ENCODE results near the gene AXL.
A peak's percentile ranks its signal among the peaks of the same experiment; 100 is the strongest.

Gene AXL

DNA sequence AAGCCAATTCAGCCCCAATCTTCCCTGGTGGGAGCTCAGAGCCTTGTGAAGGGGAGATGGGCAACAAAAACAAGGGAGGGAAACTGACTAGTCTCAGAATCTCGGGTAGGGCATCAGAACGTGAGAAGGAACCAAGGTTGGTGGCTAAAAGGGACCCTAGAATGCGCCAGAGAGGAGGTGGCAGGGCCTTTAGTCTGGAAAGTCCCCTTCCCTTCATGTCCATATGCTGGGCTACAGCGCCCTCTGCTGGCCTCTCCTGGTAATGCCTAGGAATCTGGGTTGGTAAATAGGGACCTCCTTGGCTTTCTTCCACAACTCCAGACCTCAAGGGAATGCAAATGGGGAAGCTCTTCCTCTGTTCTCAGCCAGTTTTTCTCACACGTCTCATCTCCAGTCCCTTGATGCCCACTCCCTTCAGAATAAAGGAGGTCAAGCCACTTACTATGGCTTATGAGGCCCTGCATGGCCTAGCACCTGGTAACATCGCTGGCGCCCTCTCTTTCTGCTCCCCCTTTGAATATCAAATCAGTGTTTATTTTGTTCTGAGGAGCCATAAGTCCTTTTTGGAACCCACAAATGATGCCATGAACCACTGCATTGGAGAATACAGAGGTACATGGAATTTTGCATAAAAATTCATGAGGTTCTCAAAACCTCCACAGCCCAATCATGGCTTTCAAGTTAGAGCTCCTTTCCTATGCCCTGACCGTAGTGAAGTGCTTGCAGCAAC, 89.6 kb downstream of the AXL start:
- H3K4me1 ChIP-seq (ENCODE audit: control insufficient read depth, insufficient read depth, low read depth, low read length) = peaks cover 18% of the 10 kb centered on the region
- H3K9me3 ChIP-seq (ENCODE audit: control insufficient read depth, low read length) = no peaks in the 10 kb centered on the region
- H4K91ac ChIP-seq (ENCODE audit: low read length) = peak overlapping the region; percentile 56
- H2BK15ac ChIP-seq (ENCODE audit: low read depth, poor library complexity, severe bottlenecking) = no peak overlapping the region
- H3K36me3 ChIP-seq (ENCODE audit: control insufficient read depth in 1 of 2, insufficient read depth in 2 of 2, low read depth in 1 of 2, low read length in 2 of 2) = peaks cover 52 to 59% of the 10 kb centered on the region in 2 experiments
- H2BK120ac ChIP-seq (ENCODE audit: low read depth, low read length) = no peak overlapping the region
- no peak overlapping the region for H2BK5ac ChIP-seq (ENCODE audit: low read depth, low read length, poor library complexity, severe bottlenecking)
- H3K9ac ChIP-seq (ENCODE audit: low read length) = peak overlapping the region; percentile 99
- peak overlapping the region in 1 of 2 experiments; percentile 49 for H3K4ac ChIP-seq (ENCODE audit: low read depth in 1 of 2, low read length in 2 of 2)
- peak overlapping the region; percentile 23 to 55 for H3K18ac ChIP-seq (ENCODE audit: low read depth in 1 of 2, low read length in 2 of 2)
- H2AFZ ChIP-seq (ENCODE audit: low read depth, low read length) = peak overlapping the region; percentile 7
- H4K8ac ChIP-seq (ENCODE audit: low read length) = no peak overlapping the region
- H3K23ac ChIP-seq (ENCODE audit: low read length in 2 of 2) = no peak overlapping the region
- H3K27me3 ChIP-seq (ENCODE audit: control insufficient read depth in 1 of 2, insufficient read depth in 1 of 2, low read length in 2 of 2) = no peaks in the 10 kb centered on the region
- peak overlapping the region; percentile 99 for H3K27ac ChIP-seq (ENCODE audit: low read length, poor library complexity, severe bottlenecking)
- peak overlapping the region in 1 of 2 experiments; percentile 85 for H3K4me3 ChIP-seq (ENCODE audit: insufficient read depth in 1 of 2, low read depth in 1 of 2, low read length in 2 of 2)
- no peak overlapping the region for H2AK5ac ChIP-seq (ENCODE audit: low read length, severe bottlenecking)
- H3K14ac ChIP-seq (ENCODE audit: low read length in 2 of 2) = peak overlapping the region in 1 of 2 experiments; percentile 4
- H3K4me2 ChIP-seq (ENCODE audit: low read length, poor library complexity, severe bottlenecking) = no peak overlapping the region
- WGBS = 36% methylated on average over 7 of the region's 8 CpGs
- peak overlapping the region in 1 of 2 experiments; percentile 70 for H2BK12ac ChIP-seq (ENCODE audit: low read length in 2 of 2)
- peaks cover 35% of the 10 kb centered on the region for H3K79me1 ChIP-seq (replicated peaks; ENCODE audit: low read length, poor library complexity, severe bottlenecking)
- DNase-seq = peak; percentile 94

DNA sequence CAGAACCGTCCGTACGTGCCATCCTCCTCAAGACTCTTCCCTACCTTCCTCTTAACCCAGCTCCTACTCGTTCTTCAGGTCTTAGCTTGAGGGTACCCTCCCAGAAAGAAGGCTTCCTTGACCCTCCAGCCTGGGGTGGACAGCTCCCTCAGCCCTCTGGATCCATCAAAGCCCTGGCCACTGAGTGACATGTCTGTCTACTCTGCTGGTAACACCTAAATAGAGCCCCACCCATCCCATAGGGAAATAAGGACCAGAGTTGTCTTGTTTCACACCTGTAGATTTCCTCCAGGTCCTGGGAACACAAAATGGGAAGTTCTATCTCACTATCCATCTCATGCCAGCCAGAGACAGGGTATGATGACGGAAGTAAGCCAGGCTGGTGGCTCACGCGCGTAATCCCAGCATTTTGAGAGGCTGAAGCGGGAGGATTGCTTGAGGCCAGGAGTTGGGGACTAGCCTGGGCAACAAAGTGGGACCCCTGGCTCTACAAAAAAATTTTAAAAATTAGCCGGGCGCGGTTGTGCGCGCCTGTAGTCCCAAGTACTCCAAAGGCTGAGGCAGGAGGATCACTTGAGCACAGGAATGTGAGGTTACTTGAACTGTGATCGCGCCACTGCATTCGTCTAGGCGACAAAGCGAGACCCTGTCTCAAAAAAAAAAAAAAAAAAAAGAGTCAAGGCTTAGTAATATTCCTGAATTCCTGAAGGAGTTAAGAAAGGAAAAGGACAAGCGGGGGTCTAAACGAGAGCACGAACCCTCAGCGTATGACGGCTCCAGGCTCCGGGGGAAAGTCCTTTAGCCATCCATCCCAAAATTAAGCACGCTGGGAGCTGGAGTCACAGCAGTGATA, 90.4 kb downstream of the AXL start:
- Histone ChIP-seq H3K9me3 (ENCODE audit: control insufficient read depth, low read length) (no peaks in the 10 kb centered on the region), H3K18ac (ENCODE audit: low read depth in 1 of 2, low read length in 2 of 2) (peak overlapping the region; percentile 92 to 93), H4K8ac (ENCODE audit: low read length) (peak overlapping the region; percentile 85), H4K91ac (ENCODE audit: low read length) (peak overlapping the region; percentile 75), H2BK12ac (ENCODE audit: low read length in 2 of 2) (peak overlapping the region; percentile 40 to 76), H3K27ac (ENCODE audit: low read length, poor library complexity, severe bottlenecking) (peak overlapping the region; percentile 99), H3K27me3 (ENCODE audit: control insufficient read depth in 1 of 2, insufficient read depth in 1 of 2, low read length in 2 of 2) (no peaks in the 10 kb centered on the region), H3K9ac (ENCODE audit: low read length) (peak overlapping the region; percentile 99), H3K79me1 (replicated peaks; ENCODE audit: low read length, poor library complexity, severe bottlenecking) (peaks cover 29% of the 10 kb centered on the region), H3K14ac (ENCODE audit: low read length in 2 of 2) (peak overlapping the region in 1 of 2 experiments; percentile 4), H2BK15ac (ENCODE audit: low read depth, poor library complexity, severe bottlenecking) (no peak overlapping the region), H3K4me3 (ENCODE audit: insufficient read depth in 1 of 2, low read depth in 1 of 2, low read length in 2 of 2) (peak overlapping the region; percentile 77 to 85), H3K23ac (ENCODE audit: low read length in 2 of 2) (peak overlapping the region in 1 of 2 experiments; percentile 91), H3K4me2 (ENCODE audit: low read length, poor library complexity, severe bottlenecking) (peak overlapping the region; percentile 87), H3K4me1 (ENCODE audit: control insufficient read depth, insufficient read depth, low read depth, low read length) (peaks cover 18% of the 10 kb centered on the region), H3K4ac (ENCODE audit: low read depth in 1 of 2, low read length in 2 of 2) (peak overlapping the region; percentile 2 to 89), H2AK5ac (ENCODE audit: low read length, severe bottlenecking) (peak overlapping the region; percentile 65), H2BK5ac (ENCODE audit: low read depth, low read length, poor library complexity, severe bottlenecking) (peak overlapping the region; percentile 98), H3K36me3 (ENCODE audit: control insufficient read depth in 1 of 2, insufficient read depth in 2 of 2, low read depth in 1 of 2, low read length in 2 of 2) (peaks cover 50 to 58% of the 10 kb centered on the region in 2 experiments), H2AFZ (ENCODE audit: low read depth, low read length) (no peak overlapping the region), H2BK120ac (ENCODE audit: low read depth, low read length) (no peak overlapping the region)
- peak; percentile 36 for DNase-seq
- 50% methylated on average over 25 of the region's 26 CpGs for WGBS

DNA sequence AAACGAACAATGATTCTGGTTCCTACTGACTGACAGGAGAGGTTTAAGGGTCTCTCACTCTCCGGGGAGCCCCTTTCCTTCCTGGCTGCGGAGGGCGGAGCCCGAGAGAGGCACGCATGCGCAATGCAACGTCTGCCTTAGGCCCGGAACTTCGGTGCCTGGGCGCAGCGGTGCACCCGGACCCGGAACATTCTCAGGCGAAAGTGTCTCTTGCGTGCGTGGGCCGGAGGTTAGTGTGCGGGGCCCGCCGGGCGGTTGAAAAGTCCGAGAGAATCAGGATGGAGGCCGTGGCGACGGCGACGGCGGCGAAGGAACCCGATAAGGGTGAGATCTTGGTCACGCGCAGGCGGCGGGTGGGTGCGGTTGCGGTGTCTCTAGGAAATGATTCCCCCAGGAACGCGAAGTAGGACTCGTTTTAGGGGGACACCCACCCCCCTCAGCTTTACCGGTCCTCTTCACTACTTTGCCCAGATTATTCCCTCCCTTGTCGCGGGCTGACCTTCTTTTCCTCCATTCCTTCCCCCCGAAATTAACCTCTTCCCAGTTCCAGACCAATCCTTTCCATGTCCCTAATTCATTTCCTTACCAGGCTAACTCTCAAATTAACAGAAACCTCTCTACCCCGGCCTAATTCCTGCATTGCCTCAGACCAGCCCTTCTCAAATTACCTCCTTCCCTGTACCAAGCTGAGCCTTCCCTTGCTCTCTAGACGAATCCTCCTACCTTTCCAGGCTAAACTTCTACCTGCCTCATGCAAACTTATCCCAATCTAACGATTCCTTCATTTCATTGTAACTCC, 91.2 kb downstream of the AXL start, which contains the start of gene CCDC97:
Gene CCDC97 (plus strand): TSS at position 140 of the 799 bp plus-strand sequence. CDS start 139 bp downstream, at position 279.
- Histone ChIP-seq H4K91ac (ENCODE audit: low read length) (peak within 1 kb of the TSS; percentile 98), H3K79me1 (replicated peaks; ENCODE audit: low read length, poor library complexity, severe bottlenecking) (peaks cover 28% of the 10 kb centered on the region), H3K14ac (ENCODE audit: low read length in 2 of 2) (peak within 1 kb of the TSS in 1 of 2 experiments; percentile 96), H3K36me3 (ENCODE audit: control insufficient read depth in 1 of 2, insufficient read depth in 2 of 2, low read depth in 1 of 2, low read length in 2 of 2) (peaks cover 47 to 52% of the 10 kb centered on the region in 2 experiments), H3K4ac (ENCODE audit: low read depth in 1 of 2, low read length in 2 of 2) (peak within 1 kb of the TSS; percentile 50 to 90), H3K23ac (ENCODE audit: low read length in 2 of 2) (peak within 1 kb of the TSS; percentile 36 to 91), H3K18ac (ENCODE audit: low read depth in 1 of 2, low read length in 2 of 2) (peak within 1 kb of the TSS; percentile 92 to 97), H2BK12ac (ENCODE audit: low read length in 2 of 2) (peak within 1 kb of the TSS; percentile 40 to 76), H2AFZ (ENCODE audit: low read depth, low read length) (no peak within 1 kb of the TSS), H3K27me3 (ENCODE audit: control insufficient read depth in 1 of 2, insufficient read depth in 1 of 2, low read length in 2 of 2) (no peaks in the 10 kb centered on the region), H3K27ac (ENCODE audit: low read length, poor library complexity, severe bottlenecking) (peak within 1 kb of the TSS; percentile 99), H3K4me3 (ENCODE audit: insufficient read depth in 1 of 2, low read depth in 1 of 2, low read length in 2 of 2) (peak within 1 kb of the TSS; percentile 77 to 85), H2BK5ac (ENCODE audit: low read depth, low read length, poor library complexity, severe bottlenecking) (peak within 1 kb of the TSS; percentile 98), H2BK15ac (ENCODE audit: low read depth, poor library complexity, severe bottlenecking) (peak within 1 kb of the TSS; percentile 91), H3K4me2 (ENCODE audit: low read length, poor library complexity, severe bottlenecking) (peak within 1 kb of the TSS; percentile 87), H3K4me1 (ENCODE audit: control insufficient read depth, insufficient read depth, low read depth, low read length) (peaks cover 18% of the 10 kb centered on the region), H2BK120ac (ENCODE audit: low read depth, low read length) (peak within 1 kb of the TSS; percentile 97), H4K8ac (ENCODE audit: low read length) (peak within 1 kb of the TSS; percentile 97), H2AK5ac (ENCODE audit: low read length, severe bottlenecking) (peak within 1 kb of the TSS; percentile 65), H3K9ac (ENCODE audit: low read length) (peak within 1 kb of the TSS; percentile 99), H3K9me3 (ENCODE audit: control insufficient read depth, low read length) (no peaks in the 10 kb centered on the region)
- DNase-seq = peak; percentile 91
- WGBS = under 1% methylated on average over 44 of the region's 47 CpGs

All from mesenchymal stem cell (in vitro differentiated cells and primary cell).